Measurements from ENCODE around the gene MGARP. TPM values are rescaled to one million over a fixed set of nuclear protein-coding genes. Genes with fewer than 3 reads are reported as not detected.
"Not testable (repeated sequence)": the region's sequence is repeated elsewhere in the genome, so short reads cannot be mapped to it uniquely, and the experiment has no call there.

MGARP gene
- total and polyA plus RNA-seq, 2 experiments from 2014 or later = 2.4 to 4.1 TPM

GRCh38 chr4:139315221-139315675, 35.2 kb upstream of the MGARP start:
- H3K27me3 ChIP-seq (ENCODE audit: insufficient read depth) = no peaks in the 10 kb centered on the region
- ATAC-seq = peak; percentile 53
- H3K4me3 ChIP-seq = no peak overlapping the region
- no peak overlapping the region for H3K4me3 Mint-ChIP-seq
- H3K27me3 Mint-ChIP-seq (ENCODE audit: insufficient read depth, low read depth, poor library complexity) = peaks cover 3% of the 10 kb centered on the region
- H3K4me2 ChIP-seq = peak overlapping the region; percentile 30; the same call in 1 of the 2 replicates
- peaks cover 17% of the 10 kb centered on the region for H3K36me3 Mint-ChIP-seq (ENCODE audit: low read depth)
- no peaks in the 10 kb centered on the region for H3K36me3 ChIP-seq (ENCODE audit: insufficient read depth)
- peaks cover 3% of the 10 kb centered on the region; the same call in 1 of the 3 replicates for H3K9me3 Mint-ChIP-seq
- H3K4me1 ChIP-seq (ENCODE audit: insufficient read depth) = peaks cover 55% of the 10 kb centered on the region
- peaks cover 52% of the 10 kb centered on the region for H4K20me1 ChIP-seq (replicated peaks; ENCODE audit: insufficient read depth)
- H3K27ac ChIP-seq (ENCODE audit: low read depth) = peak overlapping the region; percentile 73
- H3K9me2 ChIP-seq (ENCODE audit: insufficient read depth) = no peaks in the 10 kb centered on the region
- peak overlapping the region; percentile 95 for H3K27ac Mint-ChIP-seq
- H3K79me2 ChIP-seq (replicated peaks; ENCODE audit: insufficient read depth) = peaks cover 100% of the 10 kb centered on the region
- no peak for DNase-seq (ENCODE audit: low spot score)
- TF ChIP-seq ETS1 (IDR thresholded peaks at IDR 0.05) (no peak), POLR2AphosphoS5 (IDR thresholded peaks at IDR 0.05; ENCODE audit: low read depth) (no peak)
- H3K4me1 Mint-ChIP-seq = peaks cover 54% of the 10 kb centered on the region
- H3F3A ChIP-seq (replicated peaks; ENCODE audit: low read depth) = no peaks in the 10 kb centered on the region
- H2AFZ ChIP-seq = no peak overlapping the region

DNA sequence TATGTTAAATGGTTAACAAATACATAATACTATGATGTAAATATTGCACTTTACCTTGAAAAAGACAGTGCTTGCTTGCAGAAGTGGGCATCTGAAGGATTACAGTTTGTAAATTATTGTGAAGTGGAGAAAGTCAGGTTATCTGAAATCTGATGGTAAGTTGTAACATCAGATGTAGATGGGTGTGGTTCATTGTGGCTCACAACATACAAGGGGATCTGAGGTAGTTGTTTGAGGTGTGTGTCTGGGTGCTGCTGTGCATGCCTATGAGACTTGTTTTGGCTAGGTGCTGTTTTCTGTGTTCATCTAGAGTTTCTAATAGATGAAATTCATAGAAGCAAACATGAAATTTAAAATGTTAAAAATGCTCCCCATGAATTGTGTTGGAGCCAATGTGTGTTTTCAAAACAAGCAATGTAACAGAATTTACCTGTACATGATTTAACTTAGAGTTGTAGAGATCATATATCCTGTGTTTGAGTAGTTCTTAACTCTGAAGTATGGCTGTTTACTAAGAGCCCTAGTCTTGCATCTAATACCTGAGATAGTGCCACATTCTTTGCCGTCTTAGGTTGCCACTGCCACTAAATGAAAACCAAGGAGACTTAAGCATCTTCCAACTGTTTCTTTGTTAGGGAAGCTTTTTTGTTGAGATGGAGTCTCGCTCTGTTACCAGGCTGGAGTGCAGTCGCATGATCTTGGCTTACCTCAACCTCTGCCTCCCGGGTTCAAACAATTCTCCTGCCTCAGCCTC, 34.2 kb upstream of the MGARP start:
- H3K79me2 ChIP-seq (replicated peaks; ENCODE audit: insufficient read depth) = peaks cover 100% of the 10 kb centered on the region
- Mint-ChIP-seq H3K36me3 (ENCODE audit: low read depth) (peaks cover 7% of the 10 kb centered on the region; the same call in 1 of the 3 replicates), H3K4me3 (peak overlapping the region; percentile 11; the same call in 2 of the 3 replicates), H3K27ac (peak overlapping the region; percentile 95), H3K9me3 (no peaks in the 10 kb centered on the region), H3K27me3 (ENCODE audit: insufficient read depth, low read depth, poor library complexity) (peaks cover 3% of the 10 kb centered on the region), H3K4me1 (peaks cover 56% of the 10 kb centered on the region)
- peaks cover 53% of the 10 kb centered on the region for H4K20me1 ChIP-seq (replicated peaks; ENCODE audit: insufficient read depth)
- peak overlapping the region; percentile 73 for H3K27ac ChIP-seq (ENCODE audit: low read depth)
- DNase-seq (ENCODE audit: low spot score) = peak; percentile 49
- TF ChIP-seq NANOG (IDR thresholded peaks at IDR 0.05; ENCODE audit: borderline replicate concordance) (no peak), STAT1 (IDR thresholded peaks at IDR 0.05; ENCODE audit: unreplicated experiment) (no peak), ZNF114 (CRISPR knock-in tag; IDR thresholded peaks at IDR 0.05) (no peak), CREB1 (CRISPR knock-in tag; IDR thresholded peaks at IDR 0.05; ENCODE audit: low read depth) (no peak)
- no peaks in the 10 kb centered on the region for H3K36me3 ChIP-seq (ENCODE audit: insufficient read depth)
- H3K4me1 ChIP-seq (ENCODE audit: insufficient read depth) = peaks cover 55% of the 10 kb centered on the region
- H3K4me2 ChIP-seq = peak overlapping the region; percentile 30
- no peak overlapping the region for H2AFZ ChIP-seq
- H3K9me2 ChIP-seq (ENCODE audit: insufficient read depth) = no peaks in the 10 kb centered on the region
- no peaks in the 10 kb centered on the region for H3F3A ChIP-seq (replicated peaks; ENCODE audit: low read depth)
- ATAC-seq = peak; percentile 82
- no peaks in the 10 kb centered on the region for H3K27me3 ChIP-seq (ENCODE audit: insufficient read depth)
- H3K4me3 ChIP-seq = peak overlapping the region; percentile 20; the same call in 1 of the 2 replicates

DNA sequence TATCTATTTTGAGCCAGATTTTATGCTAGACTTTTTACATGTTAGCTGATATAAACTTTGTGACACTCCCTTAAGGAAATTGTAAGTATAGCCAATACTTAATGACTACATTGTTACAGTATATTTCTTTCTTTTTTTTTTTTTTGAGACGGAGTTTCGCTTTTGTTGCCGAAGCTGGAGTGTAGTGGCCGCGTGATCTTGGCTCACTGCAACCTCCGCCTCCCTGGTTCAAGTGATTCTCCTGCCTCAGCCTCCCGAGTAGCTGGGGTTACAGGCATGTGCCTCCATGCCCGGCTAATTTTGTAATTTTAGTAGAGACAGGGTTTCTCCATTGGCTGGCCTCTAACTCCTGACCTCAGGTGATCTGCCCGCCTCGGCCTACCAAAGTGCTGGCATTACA, 33.4 kb upstream of the MGARP start:
- not testable (repeated sequence) for DNase-seq (ENCODE audit: low spot score); H3K9me3 Mint-ChIP-seq; H2AFZ ChIP-seq; H3K4me3 Mint-ChIP-seq; ATAC-seq; H3K27me3 Mint-ChIP-seq (ENCODE audit: insufficient read depth, low read depth, poor library complexity); H3K36me3 ChIP-seq (ENCODE audit: insufficient read depth); H3F3A ChIP-seq (replicated peaks; ENCODE audit: low read depth); H3K27me3 ChIP-seq (ENCODE audit: insufficient read depth); H3K4me3 ChIP-seq; H3K36me3 Mint-ChIP-seq (ENCODE audit: low read depth); H3K9me2 ChIP-seq (ENCODE audit: insufficient read depth)
- H4K20me1 ChIP-seq (replicated peaks; ENCODE audit: insufficient read depth) = peaks cover 56% of the 10 kb centered on the region
- H3K27ac ChIP-seq (ENCODE audit: low read depth) = peak overlapping the region; percentile 73; the same call in 1 of the 2 replicates
- H3K4me1 ChIP-seq (ENCODE audit: insufficient read depth) = peaks cover 55% of the 10 kb centered on the region
- peak overlapping the region; percentile 85 for H3K27ac Mint-ChIP-seq
- peaks cover 57% of the 10 kb centered on the region for H3K4me1 Mint-ChIP-seq
- H3K79me2 ChIP-seq (replicated peaks; ENCODE audit: insufficient read depth) = peaks cover 100% of the 10 kb centered on the region
- peak overlapping the region; percentile 30; the same call in 1 of the 2 replicates for H3K4me2 ChIP-seq
